GM18505 (cell line): ENCODE measurements around the gene GJC2.
"Not testable (repeated sequence)": the region's sequence is repeated elsewhere in the genome, so short reads cannot be mapped to it uniquely, and the experiment has no call there.

ENCODE experiments used
- ATAC-seq: cut with Tn5 transposase; IDR thresholded peaks from one replicate; pipeline ENCODE4 v1.9.1; 2021; ENCODE audit not compliant: unreplicated experiment
- POLR2A ChIP-seq: IDR thresholded peaks from 4 replicates; pipeline ENCODE4 v1.6.1; 2011; ENCODE audit warnings: borderline replicate concordance; ENCODE audit not compliant: insufficient read depth, insufficient read length; ENCODE audit errors: extremely low read depth

GJC2 gene

GRCh38 chr1:228109073-228109961 is 40.4 kb upstream of the GJC2 start, which contains the start of gene MRPL55:
TSS of gene MRPL55 (minus strand) at chr1:228109299. CDS start at chr1:228108260, 1,039 bp downstream.
- ATAC-seq, result peak; percentile 87
- TF ChIP-seq POLR2A, result peak; percentile 95

GRCh38 chr1:228109962-228110488 is 39.7 kb upstream of the GJC2 start:
- ATAC-seq, result peak; percentile 16
- no peak for TF ChIP-seq POLR2A

GRCh38 chr1:228110556-228110955 is 39.2 kb upstream of the GJC2 start:
- no peak for TF ChIP-seq POLR2A
- ATAC-seq, result no peak

- not testable (repeated sequence) for ATAC-seq
These were observed 38.4 kb upstream of the GJC2 start for GRCh38 chr1:228111315-228111714.

GRCh38 chr1:228112167-228112566 is 37.6 kb upstream of the GJC2 start:
- no peak for TF ChIP-seq POLR2A
- ATAC-seq, result no peak

- no peak for ATAC-seq
- no peak for TF ChIP-seq POLR2A
These were observed 37.1 kb upstream of the GJC2 start for GRCh38 chr1:228112617-228113016.

- ATAC-seq, result no peak
- no peak for TF ChIP-seq POLR2A
These were observed 34.9 kb upstream of the GJC2 start for GRCh38 chr1:228114827-228115226.

- no peak for TF ChIP-seq POLR2A
- ATAC-seq, result no peak
These were observed 32.4 kb upstream of the GJC2 start for GRCh38 chr1:228117335-228117734.

- TF ChIP-seq POLR2A, result no peak
- no peak for ATAC-seq
These were observed 31.7 kb upstream of the GJC2 start for GRCh38 chr1:228118040-228118439.

GRCh38 chr1:228120351-228120750 is 29.4 kb upstream of the GJC2 start:
- no peak for ATAC-seq
- TF ChIP-seq POLR2A, result no peak

- no peak for TF ChIP-seq POLR2A
- no peak for ATAC-seq
These were observed 28.8 kb upstream of the GJC2 start for GRCh38 chr1:228120857-228121489.

GRCh38 chr1:228122921-228123441 is 26.7 kb upstream of the GJC2 start:
- no peak for ATAC-seq

GRCh38 chr1:228123505-228123904 is 26.2 kb upstream of the GJC2 start:
- no peak for TF ChIP-seq POLR2A
- no peak for ATAC-seq

More at GRCh38 chr1:228122921-228123441, 26.7 kb upstream of the GJC2 start:
- no peak for TF ChIP-seq POLR2A
